Measurements from ENCODE around the gene VWA8.

DNA sequence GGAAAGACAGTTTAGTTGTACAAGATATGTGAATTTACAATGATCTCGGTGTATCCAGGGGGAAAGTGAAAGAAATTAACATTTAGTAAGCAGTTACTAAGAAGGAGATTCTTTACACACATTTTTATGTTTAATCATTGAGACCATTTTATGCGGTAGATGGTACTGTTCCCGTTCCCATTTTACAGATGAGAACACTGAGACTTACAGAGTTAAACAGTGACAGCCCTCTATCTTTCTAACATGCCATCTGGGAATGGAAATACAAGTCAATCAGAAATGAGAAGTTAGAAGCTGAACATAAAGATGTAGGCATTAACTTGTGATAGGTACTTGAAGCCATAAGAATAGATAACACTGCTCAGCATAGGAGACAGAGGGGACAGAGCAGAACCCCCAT lies 144.9 kb downstream of the VWA8 start:
- TF ChIP-seq, protein P1, sequence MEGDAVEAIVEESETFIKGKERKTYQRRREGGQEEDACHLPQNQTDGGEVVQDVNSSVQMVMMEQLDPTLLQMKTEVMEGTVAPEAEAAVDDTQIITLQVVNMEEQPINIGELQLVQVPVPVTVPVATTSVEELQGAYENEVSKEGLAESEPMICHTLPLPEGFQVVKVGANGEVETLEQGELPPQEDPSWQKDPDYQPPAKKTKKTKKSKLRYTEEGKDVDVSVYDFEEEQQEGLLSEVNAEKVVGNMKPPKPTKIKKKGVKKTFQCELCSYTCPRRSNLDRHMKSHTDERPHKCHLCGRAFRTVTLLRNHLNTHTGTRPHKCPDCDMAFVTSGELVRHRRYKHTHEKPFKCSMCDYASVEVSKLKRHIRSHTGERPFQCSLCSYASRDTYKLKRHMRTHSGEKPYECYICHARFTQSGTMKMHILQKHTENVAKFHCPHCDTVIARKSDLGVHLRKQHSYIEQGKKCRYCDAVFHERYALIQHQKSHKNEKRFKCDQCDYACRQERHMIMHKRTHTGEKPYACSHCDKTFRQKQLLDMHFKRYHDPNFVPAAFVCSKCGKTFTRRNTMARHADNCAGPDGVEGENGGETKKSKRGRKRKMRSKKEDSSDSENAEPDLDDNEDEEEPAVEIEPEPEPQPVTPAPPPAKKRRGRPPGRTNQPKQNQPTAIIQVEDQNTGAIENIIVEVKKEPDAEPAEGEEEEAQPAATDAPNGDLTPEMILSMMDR (IDR thresholded peaks at IDR 0.05): no peak
- TF ChIP-seq, protein P2, sequence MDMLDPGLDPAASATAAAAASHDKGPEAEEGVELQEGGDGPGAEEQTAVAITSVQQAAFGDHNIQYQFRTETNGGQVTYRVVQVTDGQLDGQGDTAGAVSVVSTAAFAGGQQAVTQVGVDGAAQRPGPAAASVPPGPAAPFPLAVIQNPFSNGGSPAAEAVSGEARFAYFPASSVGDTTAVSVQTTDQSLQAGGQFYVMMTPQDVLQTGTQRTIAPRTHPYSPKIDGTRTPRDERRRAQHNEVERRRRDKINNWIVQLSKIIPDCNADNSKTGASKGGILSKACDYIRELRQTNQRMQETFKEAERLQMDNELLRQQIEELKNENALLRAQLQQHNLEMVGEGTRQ (IDR thresholded peaks at IDR 0.05; ENCODE audit: borderline replicate concordance, low read depth, low read length): no peak
- no peak for TF ChIP-seq MXI1 (IDR thresholded peaks at IDR 0.05; ENCODE audit: low read depth, low read length)
- TF ChIP-seq JUND (IDR thresholded peaks at IDR 0.05): no peak
- no peak for TF ChIP-seq RAD21 (IDR thresholded peaks at IDR 0.05; ENCODE audit: low read length)
- no peak for TF ChIP-seq RFX5 (IDR thresholded peaks at IDR 0.05; ENCODE audit: low read length)
- no peak for TF ChIP-seq NRF1 (IDR thresholded peaks at IDR 0.05; ENCODE audit: low read depth, low read length)
- TF ChIP-seq, protein P3, sequence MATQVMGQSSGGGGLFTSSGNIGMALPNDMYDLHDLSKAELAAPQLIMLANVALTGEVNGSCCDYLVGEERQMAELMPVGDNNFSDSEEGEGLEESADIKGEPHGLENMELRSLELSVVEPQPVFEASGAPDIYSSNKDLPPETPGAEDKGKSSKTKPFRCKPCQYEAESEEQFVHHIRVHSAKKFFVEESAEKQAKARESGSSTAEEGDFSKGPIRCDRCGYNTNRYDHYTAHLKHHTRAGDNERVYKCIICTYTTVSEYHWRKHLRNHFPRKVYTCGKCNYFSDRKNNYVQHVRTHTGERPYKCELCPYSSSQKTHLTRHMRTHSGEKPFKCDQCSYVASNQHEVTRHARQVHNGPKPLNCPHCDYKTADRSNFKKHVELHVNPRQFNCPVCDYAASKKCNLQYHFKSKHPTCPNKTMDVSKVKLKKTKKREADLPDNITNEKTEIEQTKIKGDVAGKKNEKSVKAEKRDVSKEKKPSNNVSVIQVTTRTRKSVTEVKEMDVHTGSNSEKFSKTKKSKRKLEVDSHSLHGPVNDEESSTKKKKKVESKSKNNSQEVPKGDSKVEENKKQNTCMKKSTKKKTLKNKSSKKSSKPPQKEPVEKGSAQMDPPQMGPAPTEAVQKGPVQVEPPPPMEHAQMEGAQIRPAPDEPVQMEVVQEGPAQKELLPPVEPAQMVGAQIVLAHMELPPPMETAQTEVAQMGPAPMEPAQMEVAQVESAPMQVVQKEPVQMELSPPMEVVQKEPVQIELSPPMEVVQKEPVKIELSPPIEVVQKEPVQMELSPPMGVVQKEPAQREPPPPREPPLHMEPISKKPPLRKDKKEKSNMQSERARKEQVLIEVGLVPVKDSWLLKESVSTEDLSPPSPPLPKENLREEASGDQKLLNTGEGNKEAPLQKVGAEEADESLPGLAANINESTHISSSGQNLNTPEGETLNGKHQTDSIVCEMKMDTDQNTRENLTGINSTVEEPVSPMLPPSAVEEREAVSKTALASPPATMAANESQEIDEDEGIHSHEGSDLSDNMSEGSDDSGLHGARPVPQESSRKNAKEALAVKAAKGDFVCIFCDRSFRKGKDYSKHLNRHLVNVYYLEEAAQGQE (IDR thresholded peaks at IDR 0.05; ENCODE audit: low read depth, low read length): no peak
- no peak for TF ChIP-seq POLR2AphosphoS5 (IDR thresholded peaks at IDR 0.05; ENCODE audit: low read depth, low read length)
- TF ChIP-seq GATA2 (CRISPR knock-in tag; IDR thresholded peaks at IDR 0.05): no peak
- no peak for TF ChIP-seq NFIC (IDR thresholded peaks at IDR 0.05; ENCODE audit: borderline replicate concordance)
- TF ChIP-seq EP300 (IDR thresholded peaks at IDR 0.05; ENCODE audit: borderline replicate concordance in 1 of 2, low read depth in 1 of 2, low read length in 1 of 2): no peak
